ENCODE data around the gene NAV3.

Gene NAV3

DNA sequence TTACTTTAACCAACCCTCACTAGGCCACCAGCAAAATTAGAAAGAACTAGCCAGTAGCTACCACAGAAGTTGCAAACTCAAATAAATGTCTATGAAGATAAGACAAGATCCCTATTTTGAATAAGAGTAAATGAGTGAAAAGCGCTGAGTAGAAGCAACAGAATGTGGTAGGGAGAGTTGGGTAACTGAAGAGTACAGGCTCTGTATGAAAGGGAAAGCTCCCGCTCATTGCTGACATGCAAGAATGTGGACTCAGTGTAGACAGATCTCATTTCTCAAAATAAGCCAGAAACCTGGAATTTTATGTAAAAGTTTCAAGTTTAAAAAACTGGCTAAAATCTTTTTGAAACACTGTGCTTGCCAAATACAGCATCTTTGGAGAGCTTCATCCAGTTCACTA, 63.9 kb downstream of the NAV3 start:
- Histone ChIP-seq H4K91ac (ENCODE audit: low read length) (no peak overlapping the region), H3K18ac (ENCODE audit: low read depth in 1 of 2, low read length in 2 of 2) (no peak overlapping the region), H3K9me3 (ENCODE audit: control insufficient read depth, low read length) (no peaks in the 10 kb centered on the region), H3K27me3 (ENCODE audit: control insufficient read depth in 1 of 2, insufficient read depth in 1 of 2, low read length in 2 of 2) (no peaks in the 10 kb centered on the region), H2AFZ (ENCODE audit: low read depth, low read length) (no peak overlapping the region), H4K8ac (ENCODE audit: low read length) (no peak overlapping the region), H2BK5ac (ENCODE audit: low read depth, low read length, poor library complexity, severe bottlenecking) (no peak overlapping the region), H3K9ac (ENCODE audit: low read length) (no peak overlapping the region), H3K4me3 (ENCODE audit: insufficient read depth in 1 of 2, low read depth in 1 of 2, low read length in 2 of 2) (no peak overlapping the region), H3K23ac (ENCODE audit: low read length in 2 of 2) (no peak overlapping the region), H2BK120ac (ENCODE audit: low read depth, low read length) (no peak overlapping the region), H2AK5ac (ENCODE audit: low read length, severe bottlenecking) (no peak overlapping the region), H3K4ac (ENCODE audit: low read depth in 1 of 2, low read length in 2 of 2) (no peak overlapping the region), H3K4me2 (ENCODE audit: low read length, poor library complexity, severe bottlenecking) (no peak overlapping the region), H3K79me1 (replicated peaks; ENCODE audit: low read length, poor library complexity, severe bottlenecking) (no peaks in the 10 kb centered on the region), H2BK15ac (ENCODE audit: low read depth, poor library complexity, severe bottlenecking) (no peak overlapping the region), H2BK12ac (ENCODE audit: low read length in 2 of 2) (no peak overlapping the region), H3K14ac (ENCODE audit: low read length in 2 of 2) (no peak overlapping the region), H3K4me1 (ENCODE audit: control insufficient read depth, insufficient read depth, low read depth, low read length) (no peaks in the 10 kb centered on the region), H3K27ac (ENCODE audit: low read length, poor library complexity, severe bottlenecking) (no peak overlapping the region), H3K36me3 (ENCODE audit: control insufficient read depth in 1 of 2, insufficient read depth in 2 of 2, low read depth in 1 of 2, low read length in 2 of 2) (no peaks in the 10 kb centered on the region)
- 71% methylated on average over 2 of the region's 2 CpGs for WGBS
- no peak for DNase-seq

DNA sequence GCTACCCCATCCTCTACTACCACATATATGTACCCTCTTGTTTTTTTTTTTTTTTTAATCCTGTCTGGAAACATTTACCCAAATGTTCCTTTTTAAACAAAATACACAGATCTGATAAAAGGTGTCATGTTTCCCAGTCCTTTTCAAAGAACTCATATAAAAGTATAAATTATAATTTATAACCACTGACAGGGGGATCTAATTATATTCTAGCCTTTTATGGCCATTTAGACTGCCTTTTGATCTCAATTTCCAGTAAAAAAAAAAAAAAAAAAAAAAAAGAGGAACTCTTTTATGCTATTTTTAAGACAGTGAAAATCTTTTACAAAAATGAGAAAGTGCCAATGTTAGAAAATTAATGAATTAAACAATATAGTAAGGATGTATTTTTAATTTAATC, 65.0 kb downstream of the NAV3 start:
- no peak overlapping the region for H2AK5ac ChIP-seq (ENCODE audit: low read length, severe bottlenecking)
- no peak overlapping the region for H3K14ac ChIP-seq (ENCODE audit: low read length in 2 of 2)
- no peak overlapping the region for H3K9ac ChIP-seq (ENCODE audit: low read length)
- no peak overlapping the region for H3K4me2 ChIP-seq (ENCODE audit: low read length, poor library complexity, severe bottlenecking)
- H2BK15ac ChIP-seq (ENCODE audit: low read depth, poor library complexity, severe bottlenecking) = no peak overlapping the region
- H3K27me3 ChIP-seq (ENCODE audit: control insufficient read depth in 1 of 2, insufficient read depth in 1 of 2, low read length in 2 of 2) = no peaks in the 10 kb centered on the region
- no peaks in the 10 kb centered on the region for H3K36me3 ChIP-seq (ENCODE audit: control insufficient read depth in 1 of 2, insufficient read depth in 2 of 2, low read depth in 1 of 2, low read length in 2 of 2)
- H2AFZ ChIP-seq (ENCODE audit: low read depth, low read length) = no peak overlapping the region
- H2BK5ac ChIP-seq (ENCODE audit: low read depth, low read length, poor library complexity, severe bottlenecking) = no peak overlapping the region
- no peaks in the 10 kb centered on the region for H3K79me1 ChIP-seq (replicated peaks; ENCODE audit: low read length, poor library complexity, severe bottlenecking)
- no peak overlapping the region for H3K23ac ChIP-seq (ENCODE audit: low read length in 2 of 2)
- no peak overlapping the region for H3K4ac ChIP-seq (ENCODE audit: low read depth in 1 of 2, low read length in 2 of 2)
- H2BK12ac ChIP-seq (ENCODE audit: low read length in 2 of 2) = no peak overlapping the region
- no peak overlapping the region for H3K4me3 ChIP-seq (ENCODE audit: insufficient read depth in 1 of 2, low read depth in 1 of 2, low read length in 2 of 2)
- H3K18ac ChIP-seq (ENCODE audit: low read depth in 1 of 2, low read length in 2 of 2) = no peak overlapping the region
- H4K91ac ChIP-seq (ENCODE audit: low read length) = no peak overlapping the region
- H3K27ac ChIP-seq (ENCODE audit: low read length, poor library complexity, severe bottlenecking) = no peak overlapping the region
- H2BK120ac ChIP-seq (ENCODE audit: low read depth, low read length) = no peak overlapping the region
- H3K9me3 ChIP-seq (ENCODE audit: control insufficient read depth, low read length) = no peaks in the 10 kb centered on the region
- DNase-seq = no peak
- H4K8ac ChIP-seq (ENCODE audit: low read length) = no peak overlapping the region
- H3K4me1 ChIP-seq (ENCODE audit: control insufficient read depth, insufficient read depth, low read depth, low read length) = no peaks in the 10 kb centered on the region

DNA sequence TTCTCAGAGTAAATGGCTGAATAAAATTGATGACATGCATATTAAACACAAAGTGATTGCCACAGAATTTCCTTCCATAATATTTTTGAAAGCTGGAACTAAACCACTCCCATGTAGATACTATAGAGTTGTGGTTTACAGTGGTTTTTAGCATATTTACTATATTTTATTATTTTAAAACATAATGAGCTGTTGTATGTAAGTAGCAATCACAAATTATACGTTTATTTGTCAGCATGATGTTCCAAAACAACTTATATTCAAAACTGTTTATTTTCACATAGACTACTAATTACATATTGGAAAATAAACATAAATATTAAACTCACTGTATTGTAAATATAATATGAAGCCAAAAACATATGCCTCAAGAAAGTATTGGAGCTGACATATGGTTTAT, 77.2 kb downstream of the NAV3 start:
- H4K91ac ChIP-seq (ENCODE audit: low read length) = no peak overlapping the region
- no peak overlapping the region for H3K4ac ChIP-seq (ENCODE audit: low read depth in 1 of 2, low read length in 2 of 2)
- no peaks in the 10 kb centered on the region for H3K9me3 ChIP-seq (ENCODE audit: control insufficient read depth, low read length)
- no peak overlapping the region for H3K9ac ChIP-seq (ENCODE audit: low read length)
- H2AFZ ChIP-seq (ENCODE audit: low read depth, low read length) = no peak overlapping the region
- no peak for DNase-seq
- H3K4me1 ChIP-seq (ENCODE audit: control insufficient read depth, insufficient read depth, low read depth, low read length) = no peaks in the 10 kb centered on the region
- H3K36me3 ChIP-seq (ENCODE audit: control insufficient read depth in 1 of 2, insufficient read depth in 2 of 2, low read depth in 1 of 2, low read length in 2 of 2) = no peaks in the 10 kb centered on the region
- no peak overlapping the region for H2BK5ac ChIP-seq (ENCODE audit: low read depth, low read length, poor library complexity, severe bottlenecking)
- no peak overlapping the region for H2BK120ac ChIP-seq (ENCODE audit: low read depth, low read length)
- no peaks in the 10 kb centered on the region for H3K27me3 ChIP-seq (ENCODE audit: control insufficient read depth in 1 of 2, insufficient read depth in 1 of 2, low read length in 2 of 2)
- H3K4me3 ChIP-seq (ENCODE audit: insufficient read depth in 1 of 2, low read depth in 1 of 2, low read length in 2 of 2) = no peak overlapping the region
- H3K18ac ChIP-seq (ENCODE audit: low read depth in 1 of 2, low read length in 2 of 2) = no peak overlapping the region
- H4K8ac ChIP-seq (ENCODE audit: low read length) = no peak overlapping the region
- no peak overlapping the region for H3K14ac ChIP-seq (ENCODE audit: low read length in 2 of 2)
- no peak overlapping the region for H2BK15ac ChIP-seq (ENCODE audit: low read depth, poor library complexity, severe bottlenecking)
- H3K23ac ChIP-seq (ENCODE audit: low read length in 2 of 2) = no peak overlapping the region
- no peak overlapping the region for H3K27ac ChIP-seq (ENCODE audit: low read length, poor library complexity, severe bottlenecking)
- no peak overlapping the region for H2BK12ac ChIP-seq (ENCODE audit: low read length in 2 of 2)
- WGBS = no CpG with 5 or more reads among the region's 1 CpG
- no peak overlapping the region for H2AK5ac ChIP-seq (ENCODE audit: low read length, severe bottlenecking)
- no peaks in the 10 kb centered on the region for H3K79me1 ChIP-seq (replicated peaks; ENCODE audit: low read length, poor library complexity, severe bottlenecking)
- H3K4me2 ChIP-seq (ENCODE audit: low read length, poor library complexity, severe bottlenecking) = no peak overlapping the region

DNA sequence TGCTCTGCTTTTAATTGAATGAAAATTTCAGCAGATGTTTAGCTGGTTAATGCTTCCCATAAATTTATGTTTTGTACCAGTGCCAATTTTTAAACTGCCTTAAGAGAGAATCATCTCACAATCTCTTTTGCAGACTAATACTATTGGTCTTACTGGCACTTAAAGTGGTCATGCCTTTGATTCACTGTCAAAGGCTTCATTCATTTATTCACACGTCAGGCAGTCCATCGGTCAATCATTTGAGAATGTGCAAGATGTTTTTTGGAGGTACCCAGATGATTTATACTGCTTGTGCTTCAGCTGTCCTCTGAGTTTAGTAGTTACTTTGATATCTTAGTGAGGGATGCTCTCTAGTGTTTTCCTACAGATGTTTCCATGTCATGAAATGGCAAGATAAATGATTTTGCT, 83.4 kb downstream of the NAV3 start:
- 30% methylated on average over 2 of the region's 2 CpGs for WGBS
- Histone ChIP-seq H2BK120ac (ENCODE audit: low read depth, low read length) (no peak overlapping the region), H3K23ac (ENCODE audit: low read length in 2 of 2) (no peak overlapping the region), H2AK5ac (ENCODE audit: low read length, severe bottlenecking) (no peak overlapping the region), H3K4me2 (ENCODE audit: low read length, poor library complexity, severe bottlenecking) (no peak overlapping the region), H2BK12ac (ENCODE audit: low read length in 2 of 2) (no peak overlapping the region), H3K36me3 (ENCODE audit: control insufficient read depth in 1 of 2, insufficient read depth in 2 of 2, low read depth in 1 of 2, low read length in 2 of 2) (no peaks in the 10 kb centered on the region), H3K9ac (ENCODE audit: low read length) (no peak overlapping the region), H3K79me1 (replicated peaks; ENCODE audit: low read length, poor library complexity, severe bottlenecking) (no peaks in the 10 kb centered on the region), H3K27ac (ENCODE audit: low read length, poor library complexity, severe bottlenecking) (no peak overlapping the region), H3K18ac (ENCODE audit: low read depth in 1 of 2, low read length in 2 of 2) (no peak overlapping the region), H3K9me3 (ENCODE audit: control insufficient read depth, low read length) (no peaks in the 10 kb centered on the region), H2BK5ac (ENCODE audit: low read depth, low read length, poor library complexity, severe bottlenecking) (no peak overlapping the region), H4K91ac (ENCODE audit: low read length) (no peak overlapping the region), H3K4ac (ENCODE audit: low read depth in 1 of 2, low read length in 2 of 2) (no peak overlapping the region), H2AFZ (ENCODE audit: low read depth, low read length) (no peak overlapping the region), H4K8ac (ENCODE audit: low read length) (no peak overlapping the region), H3K14ac (ENCODE audit: low read length in 2 of 2) (no peak overlapping the region), H3K27me3 (ENCODE audit: control insufficient read depth in 1 of 2, insufficient read depth in 1 of 2, low read length in 2 of 2) (no peaks in the 10 kb centered on the region), H2BK15ac (ENCODE audit: low read depth, poor library complexity, severe bottlenecking) (no peak overlapping the region), H3K4me1 (ENCODE audit: control insufficient read depth, insufficient read depth, low read depth, low read length) (no peaks in the 10 kb centered on the region), H3K4me3 (ENCODE audit: insufficient read depth in 1 of 2, low read depth in 1 of 2, low read length in 2 of 2) (no peak overlapping the region)
- DNase-seq = no peak

All from mesenchymal stem cell (in vitro differentiated cells and primary cell).